Measurements from ENCODE around the gene CISH.

The CISH gene

GRCh38 chr3:50599716-50600118 lies 11.9 kb downstream of the CISH start:
- DNase-seq (ENCODE audit: low read depth in 4 of 4, low spot score in 1 of 4): no peak

- DNase-seq (ENCODE audit: low read depth in 4 of 4, low spot score in 1 of 4): no peak
Measured at GRCh38 chr3:50599115-50599715, 12.4 kb downstream of the CISH start.

DNA sequence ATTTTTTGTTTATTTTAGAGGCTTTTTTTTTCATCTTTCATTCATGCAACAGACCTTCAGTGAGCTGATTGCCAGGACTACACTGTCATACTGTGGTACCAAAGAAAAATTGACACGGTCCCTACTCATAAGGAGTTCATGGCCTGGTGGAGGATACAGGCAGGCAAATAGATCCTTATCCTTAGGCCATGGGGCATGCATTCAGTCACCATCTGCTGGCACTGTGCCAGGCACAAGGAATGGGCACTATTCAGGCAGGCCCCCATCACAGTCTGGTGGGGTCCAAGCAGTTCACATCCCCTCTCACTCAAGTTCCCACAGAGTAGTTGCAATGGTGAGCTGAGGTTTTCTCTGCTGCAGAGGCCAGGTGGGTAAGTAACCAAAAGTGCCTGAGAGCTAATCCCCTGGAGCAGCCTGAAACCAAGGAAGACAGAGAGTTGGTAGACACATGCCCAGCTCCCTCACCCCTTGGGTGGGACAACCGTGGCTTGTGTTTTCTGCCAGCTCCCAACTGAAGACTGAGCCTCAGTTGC lies 17.3 kb downstream of the CISH start:
- no peak for DNase-seq (ENCODE audit: low read depth in 4 of 4, low spot score in 1 of 4)

DNA sequence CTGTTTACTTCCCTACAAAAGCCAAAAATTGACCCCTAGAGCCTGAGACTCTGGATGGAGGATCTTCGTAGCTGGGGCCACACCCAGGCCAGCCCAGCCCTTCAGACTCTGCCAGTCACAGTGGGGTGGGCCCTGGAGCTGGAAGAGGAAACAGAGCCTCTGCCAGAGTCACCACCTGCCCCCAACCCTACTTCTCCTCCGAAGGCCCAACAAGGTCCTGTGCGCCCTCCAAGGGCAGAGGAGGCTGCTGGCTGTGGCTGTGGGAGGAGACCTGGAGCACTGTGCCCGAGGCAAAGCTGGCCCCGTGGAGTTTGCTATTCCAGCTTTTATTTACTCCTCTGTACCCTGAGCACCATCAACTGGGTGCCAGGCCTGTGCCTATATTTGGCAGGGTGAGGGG lies 19.0 kb downstream of the CISH start:
- DNase-seq (ENCODE audit: low read depth in 4 of 4, low spot score in 1 of 4): no peak

- no peak for DNase-seq (ENCODE audit: low read depth in 4 of 4, low spot score in 1 of 4)
Measured at GRCh38 chr3:50591196-50591741, 20.3 kb downstream of the CISH start.

DNA sequence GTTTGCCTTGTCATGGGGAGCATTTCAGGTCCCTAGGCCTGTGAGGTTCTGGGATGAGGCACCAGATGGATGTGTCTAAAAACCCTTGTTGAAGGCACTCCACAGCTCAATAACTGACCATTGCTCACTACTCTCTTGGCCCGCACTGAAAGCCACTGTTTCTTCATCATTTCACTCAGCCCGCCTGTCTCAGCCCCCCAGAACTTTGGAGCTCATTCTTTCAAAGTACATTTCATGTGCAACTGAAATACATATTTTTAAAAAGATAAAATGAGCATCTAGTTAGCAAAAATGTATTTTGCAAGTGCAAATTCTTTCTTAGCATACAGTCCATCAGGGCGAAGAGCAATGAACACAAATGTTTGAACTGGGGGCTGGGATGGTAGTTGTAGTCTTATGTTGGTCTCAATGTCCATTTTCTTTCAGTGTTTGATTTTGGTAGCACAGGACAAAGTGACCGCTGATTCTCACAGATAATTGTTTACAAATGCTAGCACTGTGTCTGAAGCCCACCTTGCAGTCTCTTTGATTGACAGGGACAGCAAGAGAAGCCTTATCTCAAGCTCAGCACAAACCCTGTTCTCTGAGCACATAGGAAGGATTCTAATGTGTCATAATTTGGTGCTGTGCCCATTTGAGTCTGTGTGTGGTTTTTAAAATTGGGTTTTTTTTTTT lies 22.7 kb downstream of the CISH start:
- DNase-seq (ENCODE audit: low read depth in 4 of 4, low spot score in 1 of 4): no peak

DNA sequence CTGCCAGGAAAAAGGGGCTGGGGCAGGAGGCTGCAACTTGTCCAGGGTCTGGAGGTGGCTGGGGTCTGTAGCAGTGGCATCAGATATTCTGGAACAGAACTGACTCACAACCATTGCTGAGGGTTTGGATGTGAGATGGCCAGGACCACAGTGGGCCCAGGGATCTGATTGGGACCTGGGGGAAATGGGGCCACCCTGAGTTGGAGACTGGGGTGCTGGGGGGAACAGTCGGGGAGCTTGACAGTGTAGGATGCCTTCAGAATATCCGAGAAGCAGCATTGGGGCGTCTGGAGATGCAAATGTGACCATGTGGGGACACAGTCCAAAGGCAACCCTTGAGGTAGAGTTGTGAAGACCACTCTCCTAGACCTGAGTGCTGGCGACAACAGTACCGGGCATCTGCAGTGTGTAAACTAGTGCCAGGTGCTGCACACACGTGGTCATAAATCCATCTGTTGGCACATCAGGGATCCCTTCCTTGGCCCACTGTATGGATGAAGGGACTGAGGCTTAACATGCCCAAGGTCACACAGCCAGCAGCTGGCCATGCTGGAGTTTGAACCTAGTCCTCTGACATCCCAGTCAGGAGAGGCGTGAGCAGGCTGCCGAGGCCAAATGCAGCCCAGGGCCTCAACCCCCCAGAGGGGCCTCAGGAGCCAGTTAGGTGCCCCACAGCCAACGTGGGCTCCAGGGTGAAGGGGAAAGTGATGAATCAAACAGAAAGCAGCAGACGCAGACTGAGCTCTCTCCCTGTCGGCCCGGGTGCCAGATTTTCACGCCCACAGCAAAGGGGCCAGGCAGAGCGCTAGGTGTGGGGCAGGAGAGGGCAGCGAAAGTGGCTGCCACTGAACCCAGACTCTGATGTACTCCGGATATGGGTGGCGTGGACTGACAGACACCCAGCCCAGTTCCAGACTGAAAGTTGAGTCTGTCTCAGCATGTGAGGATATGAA lies 23.5 kb downstream of the CISH start:
- peak in 2 of 4 experiments; percentile 78 to 88 for DNase-seq (ENCODE audit: low read depth in 4 of 4, low spot score in 1 of 4)

- no peak for DNase-seq (ENCODE audit: low read depth in 4 of 4, low spot score in 1 of 4)
Measured at GRCh38 chr3:50587373-50587772, 24.2 kb downstream of the CISH start.

DNA sequence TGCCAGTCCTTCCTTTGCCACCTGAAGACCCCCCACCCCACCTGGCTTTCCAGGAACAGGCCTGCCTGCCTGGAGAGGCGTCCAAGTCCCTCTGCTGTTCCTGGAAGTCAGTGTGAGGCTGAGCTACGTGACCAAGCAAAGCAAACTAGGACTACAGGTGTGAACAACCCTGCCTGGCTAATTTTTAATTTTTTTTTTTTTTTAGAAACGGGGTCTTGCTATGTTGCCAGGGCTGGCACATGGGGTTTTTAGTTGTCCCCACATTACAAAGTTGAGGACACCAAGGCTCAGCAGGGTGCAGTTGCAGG lies 24.9 kb downstream of the CISH start:
- DNase-seq (ENCODE audit: low read depth in 4 of 4, low spot score in 1 of 4): no peak

DNA sequence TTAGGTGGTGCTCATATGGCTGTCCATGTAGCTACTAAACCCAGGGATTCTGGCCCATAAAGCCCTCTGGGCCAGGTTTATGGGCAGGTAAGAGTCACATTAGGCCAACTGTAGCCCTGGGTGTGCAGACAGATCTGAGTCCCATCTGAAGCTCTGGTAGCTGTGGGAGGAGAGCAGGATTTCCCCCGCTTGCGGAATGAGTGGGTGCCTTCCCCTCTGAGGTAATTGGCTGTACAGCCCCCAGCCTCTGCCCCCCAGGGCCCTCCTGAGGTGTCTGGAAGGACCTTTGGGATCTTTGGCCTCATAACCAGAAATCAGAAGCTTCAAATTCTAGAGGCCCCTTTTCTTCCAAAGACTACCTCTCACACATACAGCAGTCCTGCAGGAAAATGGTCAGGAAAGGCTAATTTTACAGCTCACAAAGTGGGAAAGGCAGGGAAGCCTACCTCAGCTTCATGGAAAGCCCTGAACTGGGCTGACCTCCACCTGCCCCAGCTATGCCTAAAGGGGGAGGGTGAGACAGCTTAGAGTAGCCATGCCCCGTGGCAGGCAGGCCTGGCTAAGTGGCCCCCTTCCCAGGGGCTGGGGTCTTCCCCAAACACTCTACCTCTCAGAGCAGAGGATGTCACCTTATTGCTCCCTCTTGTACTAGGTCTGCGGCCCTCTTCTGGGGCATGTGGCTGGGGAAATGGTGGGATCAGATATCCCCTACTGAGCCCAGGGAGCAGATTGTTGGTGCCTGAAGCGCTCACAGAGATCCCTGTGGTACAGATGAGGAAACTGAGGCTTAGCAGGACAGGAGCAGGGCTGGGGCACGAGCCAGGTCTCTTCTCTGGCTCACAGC lies 25.4 kb downstream of the CISH start:
- no peak for DNase-seq (ENCODE audit: low read depth in 4 of 4, low spot score in 1 of 4)

GRCh38 chr3:50584391-50584790 lies 27.2 kb downstream of the CISH start:
- DNase-seq (ENCODE audit: low read depth in 4 of 4, low spot score in 1 of 4): no peak

DNA sequence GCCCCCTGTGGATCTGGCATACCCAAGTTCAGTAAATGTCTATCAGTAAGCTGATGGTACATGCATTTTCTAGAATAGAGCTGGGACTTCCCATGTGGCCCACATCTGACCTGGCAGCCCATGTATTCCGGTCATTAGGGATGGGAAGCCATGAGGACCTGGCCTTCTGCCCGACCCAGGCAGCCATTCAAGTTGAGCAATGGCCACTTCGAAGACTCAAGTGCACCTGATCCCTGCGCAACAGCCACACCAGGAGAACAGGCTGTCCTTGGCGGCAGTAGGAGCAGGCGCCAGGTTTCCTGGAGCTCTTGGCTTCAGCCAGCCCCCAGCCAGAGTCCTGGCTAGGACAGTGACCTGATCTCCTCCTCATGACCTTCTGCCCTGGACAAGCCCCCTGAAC lies 27.7 kb downstream of the CISH start:
- no peak for DNase-seq (ENCODE audit: low read depth in 4 of 4, low spot score in 1 of 4)

DNA sequence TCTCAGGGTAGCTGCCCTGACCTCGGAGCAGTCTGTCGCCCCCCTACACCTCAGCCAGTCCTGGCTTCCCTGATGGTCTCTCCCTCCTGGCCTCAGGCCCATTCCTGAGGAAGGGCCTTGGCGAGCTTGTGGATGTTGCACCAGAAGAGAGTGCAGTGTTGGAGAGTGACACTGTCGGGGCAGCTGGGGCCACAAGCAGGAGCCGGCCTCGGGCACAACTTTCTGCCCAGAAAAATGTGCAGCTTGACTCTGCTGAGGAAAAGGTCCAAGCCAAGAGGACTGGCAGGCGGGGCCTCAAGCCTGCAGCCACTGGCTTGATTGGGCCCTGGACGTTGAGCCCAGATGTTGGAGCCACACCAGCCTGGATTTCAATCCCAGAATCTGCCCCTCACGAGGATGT lies 29.5 kb downstream of the CISH start:
- no peak for DNase-seq (ENCODE audit: low read depth in 4 of 4, low spot score in 1 of 4)

DNA sequence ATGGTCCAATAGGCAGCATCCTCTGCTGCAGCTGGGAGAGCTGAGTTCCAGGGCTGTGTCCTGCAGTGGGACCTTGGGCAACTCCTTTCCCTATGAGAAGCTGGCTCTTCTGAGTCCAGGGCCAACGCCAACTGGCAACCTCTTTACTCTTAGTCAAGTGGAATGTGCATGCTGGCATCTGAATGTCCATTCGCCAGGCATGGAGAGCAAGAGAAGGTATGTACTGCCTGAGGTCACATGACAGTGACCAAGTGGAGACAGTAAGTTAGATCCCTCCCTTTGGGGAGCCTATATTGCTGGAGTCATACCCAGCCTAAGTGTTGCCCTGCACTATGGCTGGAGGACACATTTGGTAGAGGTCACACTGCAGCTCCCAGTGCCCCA lies 30.1 kb downstream of the CISH start:
- no peak for DNase-seq (ENCODE audit: low read depth in 4 of 4, low spot score in 1 of 4)

- no peak for DNase-seq (ENCODE audit: low read depth in 4 of 4, low spot score in 1 of 4)
Measured at GRCh38 chr3:50580683-50581458, 30.7 kb downstream of the CISH start.

GRCh38 chr3:50577348-50577747 lies 34.2 kb downstream of the CISH start:
- DNase-seq (ENCODE audit: low read depth in 4 of 4, low spot score in 1 of 4): no peak

DNA sequence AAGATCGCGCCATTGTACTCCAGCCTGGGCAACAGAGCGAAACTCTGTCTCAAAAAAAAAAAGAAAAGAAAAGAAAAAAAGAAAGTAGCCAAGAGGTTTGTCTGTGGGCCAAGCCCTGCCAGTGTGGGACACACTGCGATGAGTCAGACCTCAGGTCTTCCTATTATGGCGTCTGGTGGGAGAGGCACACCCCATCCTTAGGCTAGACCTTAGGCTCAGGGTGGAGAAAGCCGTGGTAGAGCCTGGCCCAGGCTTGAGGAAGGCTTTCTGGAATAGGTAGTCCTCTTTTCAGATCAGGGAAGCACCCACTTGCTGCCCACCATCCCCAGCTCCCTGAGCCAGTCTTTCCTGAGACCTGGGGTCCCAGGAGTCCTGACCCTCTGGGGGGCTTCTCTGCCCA lies 36.2 kb downstream of the CISH start:
- DNase-seq (ENCODE audit: low read depth in 4 of 4, low spot score in 1 of 4): no peak

- DNase-seq (ENCODE audit: low read depth in 4 of 4, low spot score in 1 of 4): no peak
Measured at GRCh38 chr3:50574444-50574831, 37.1 kb downstream of the CISH start.

GRCh38 chr3:50573566-50574443 lies 37.8 kb downstream of the CISH start:
- DNase-seq (ENCODE audit: low read depth in 4 of 4, low spot score in 1 of 4): peak in 2 of 4 experiments; percentile 44 to 70
